OCI-LY3 (cell line): ENCODE results near the gene MTA2.

ENCODE experiments used
- H2AFZ ChIP-seq: fragments of 200-600, 300-600 bp; shearing (Covaris generic); 2 replicates; pipeline ENCODE4 v1.6.0; 2014; ENCODE audit warnings: antibody characterized with exemption, low read depth, low read length
- H3K27ac ChIP-seq: fragments of 200-600, 300-600 bp; sonication (generic); 2 replicates; pipeline ENCODE4 v1.5.1; 2014; ENCODE audit warnings: mild to moderate bottlenecking, low read length, moderate library complexity, mixed read lengths
- H3K27me3 ChIP-seq: fragments of 200-600, 300-600 bp; sonication (generic); 2 replicates; pipeline ENCODE4 v1.6.1; 2014; ENCODE audit warnings: low read depth, low read length, mixed read lengths
- H3K36me3 ChIP-seq: fragments of 200-600, 300-600 bp; sonication (generic); replicated peaks from 2 replicates; pipeline ENCODE3; 2014; ENCODE audit warnings: low read depth, low read length, mixed read lengths
- H3K4me1 ChIP-seq: fragments of 300-600, 200-600 bp; sonication (generic); 2 replicates; pipeline ENCODE4 v1.6.1; 2014; ENCODE audit warnings: low read length, mixed read lengths
- H3K4me2 ChIP-seq: fragments of 200-600, 300-600 bp; sonication (generic); 2 replicates; pipeline ENCODE4 v1.6.1; 2014; ENCODE audit warnings: low read length, mixed read lengths
- H3K4me3 ChIP-seq: fragments of 300-600, 200-600 bp; sonication (generic); 2 replicates; pipeline ENCODE4 v1.5.1; 2014; ENCODE audit warnings: antibody characterized with exemption, mild to moderate bottlenecking, low read length, moderate library complexity
- H3K79me2 ChIP-seq: fragments of 300-600, 200-600 bp; shearing (Covaris generic); 2 replicates; pipeline ENCODE4 v1.6.1; 2014; ENCODE audit warnings: mild to moderate bottlenecking, low read length, mixed read lengths
- H3K9ac ChIP-seq: fragments of 300-600, 200-600 bp; shearing (Covaris generic); 2 replicates; pipeline ENCODE4 v1.6.0; 2014; ENCODE audit warnings: mild to moderate bottlenecking, low read length, moderate library complexity
- H3K9me3 ChIP-seq: fragments of 200-600, 300-600 bp; shearing (Covaris generic); 2 replicates; pipeline ENCODE4 v1.6.1; 2014; ENCODE audit warnings: low read length, mixed read lengths; ENCODE audit not compliant: insufficient read depth
- H4K20me1 ChIP-seq: fragments of 200-600, 300-600 bp; sonication (generic); 2 replicates; pipeline ENCODE4 v1.6.1; 2016; ENCODE audit warnings: low read length, mixed read lengths; ENCODE audit not compliant: insufficient read depth
- EZH2phosphoT487 ChIP-seq: fragments of 200-600 bp; shearing (Covaris generic); IDR thresholded peaks from 2 replicates; pipeline ENCODE4 v1.6.1; 2018; ENCODE audit warnings: antibody characterized with exemption, mixed run types, low read depth
- TF ChIP-seq, protein P1 (sequence below): fragments of 200-600, 300-600 bp; sonication (generic); IDR thresholded peaks from 2 replicates; pipeline ENCODE4 v1.5.1; 2014; ENCODE audit warnings: antibody characterized with exemption, low read length, low read depth

MTA2 gene

DNA sequence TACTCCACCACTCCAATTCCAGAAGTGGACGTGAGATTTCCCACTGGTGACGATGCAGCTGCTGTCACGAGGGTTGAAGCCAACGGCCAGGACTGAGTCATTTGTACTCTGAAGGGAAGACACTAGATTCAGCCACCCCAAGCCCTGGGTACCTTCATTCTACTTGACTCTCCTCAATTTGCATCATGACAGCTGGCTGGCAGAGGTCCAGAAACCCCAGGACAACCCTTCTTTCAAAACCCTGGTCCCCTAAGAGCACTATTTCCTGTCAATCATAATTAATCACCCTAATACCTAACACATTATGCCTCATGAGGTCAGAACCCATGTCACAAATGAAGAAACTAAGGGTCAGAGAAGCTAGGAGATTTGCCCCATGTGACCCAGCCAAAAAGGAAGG is 6.0 kb upstream of the MTA2 start:
- no peaks in the 10 kb centered on the region for H4K20me1 ChIP-seq
- H3K4me2 ChIP-seq = no peak overlapping the region
- H3K27ac ChIP-seq = no peak overlapping the region
- H2AFZ ChIP-seq = no peak overlapping the region
- no peaks in the 10 kb centered on the region for H3K9me3 ChIP-seq
- no peak overlapping the region for H3K9ac ChIP-seq
- no peak for TF ChIP-seq EZH2phosphoT487
- TF ChIP-seq, protein P1, sequence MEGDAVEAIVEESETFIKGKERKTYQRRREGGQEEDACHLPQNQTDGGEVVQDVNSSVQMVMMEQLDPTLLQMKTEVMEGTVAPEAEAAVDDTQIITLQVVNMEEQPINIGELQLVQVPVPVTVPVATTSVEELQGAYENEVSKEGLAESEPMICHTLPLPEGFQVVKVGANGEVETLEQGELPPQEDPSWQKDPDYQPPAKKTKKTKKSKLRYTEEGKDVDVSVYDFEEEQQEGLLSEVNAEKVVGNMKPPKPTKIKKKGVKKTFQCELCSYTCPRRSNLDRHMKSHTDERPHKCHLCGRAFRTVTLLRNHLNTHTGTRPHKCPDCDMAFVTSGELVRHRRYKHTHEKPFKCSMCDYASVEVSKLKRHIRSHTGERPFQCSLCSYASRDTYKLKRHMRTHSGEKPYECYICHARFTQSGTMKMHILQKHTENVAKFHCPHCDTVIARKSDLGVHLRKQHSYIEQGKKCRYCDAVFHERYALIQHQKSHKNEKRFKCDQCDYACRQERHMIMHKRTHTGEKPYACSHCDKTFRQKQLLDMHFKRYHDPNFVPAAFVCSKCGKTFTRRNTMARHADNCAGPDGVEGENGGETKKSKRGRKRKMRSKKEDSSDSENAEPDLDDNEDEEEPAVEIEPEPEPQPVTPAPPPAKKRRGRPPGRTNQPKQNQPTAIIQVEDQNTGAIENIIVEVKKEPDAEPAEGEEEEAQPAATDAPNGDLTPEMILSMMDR = no peak
- no peak overlapping the region for H3K4me3 ChIP-seq
- H3K27me3 ChIP-seq = no peaks in the 10 kb centered on the region
- peaks cover 16% of the 10 kb centered on the region for H3K79me2 ChIP-seq
- peaks cover 9% of the 10 kb centered on the region for H3K4me1 ChIP-seq
- peaks cover 22% of the 10 kb centered on the region for H3K36me3 ChIP-seq

DNA sequence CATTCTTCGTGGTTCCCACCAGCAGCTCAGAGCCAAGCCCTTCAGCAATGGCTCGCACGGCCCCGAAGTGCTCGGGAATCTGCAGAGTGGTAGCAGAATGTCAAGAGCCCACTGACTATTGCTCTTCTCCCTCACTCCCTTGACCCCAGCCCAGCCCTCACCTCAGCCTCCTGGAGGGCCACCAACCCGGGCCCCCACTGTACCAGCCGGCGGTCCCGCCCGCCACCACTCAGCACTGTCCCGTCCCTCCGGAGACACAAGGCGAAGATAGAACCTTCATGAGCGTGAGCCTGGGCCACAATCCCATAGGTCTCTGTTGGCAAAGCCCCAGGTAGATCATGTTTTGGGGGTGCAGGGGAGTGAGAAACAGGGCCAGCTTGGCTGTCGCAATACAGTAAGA is 4.2 kb upstream of the MTA2 start:
- no peaks in the 10 kb centered on the region for H4K20me1 ChIP-seq

DNA sequence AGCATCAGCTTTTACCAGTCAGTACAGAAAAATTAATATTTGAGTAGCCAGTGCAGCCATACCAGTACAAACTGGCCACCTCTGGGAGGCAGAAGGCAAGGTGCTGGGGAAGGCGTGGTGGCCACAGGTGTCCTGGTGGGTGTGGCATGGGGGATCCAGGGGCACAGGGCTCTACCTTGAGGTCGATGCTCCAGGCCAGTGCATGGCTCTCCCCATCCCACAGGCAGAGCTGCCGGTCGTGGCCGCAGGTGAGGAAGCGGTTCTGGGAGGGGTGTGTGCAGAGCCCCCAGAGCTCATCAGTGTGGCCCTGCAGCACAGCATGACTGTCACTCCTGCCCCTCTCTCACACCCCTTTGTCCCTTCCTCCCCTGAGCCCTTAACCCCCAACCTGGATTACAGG is 3.8 kb upstream of the MTA2 start:
- no peak overlapping the region for H2AFZ ChIP-seq
- no peak overlapping the region for H3K9ac ChIP-seq
- H3K27ac ChIP-seq = no peak overlapping the region
- H3K4me1 ChIP-seq = peaks cover 4% of the 10 kb centered on the region
- no peaks in the 10 kb centered on the region for H3K9me3 ChIP-seq
- no peaks in the 10 kb centered on the region for H3K27me3 ChIP-seq
- no peaks in the 10 kb centered on the region for H4K20me1 ChIP-seq
- peaks cover 13% of the 10 kb centered on the region for H3K79me2 ChIP-seq
- no peak overlapping the region for H3K4me2 ChIP-seq
- TF ChIP-seq EZH2phosphoT487 = no peak
- TF ChIP-seq, protein P1 = no peak
- H3K4me3 ChIP-seq = no peak overlapping the region
- H3K36me3 ChIP-seq = peaks cover 24% of the 10 kb centered on the region

More for the DNA sequence above, 4.2 kb upstream of the MTA2 start:
- Histone ChIP-seq H3K4me1 (peaks cover 6% of the 10 kb centered on the region), H3K27me3 (no peaks in the 10 kb centered on the region), H3K36me3 (peaks cover 27% of the 10 kb centered on the region), H3K9me3 (no peaks in the 10 kb centered on the region), H3K27ac (no peak overlapping the region), H3K4me2 (no peak overlapping the region), H3K9ac (no peak overlapping the region), H3K4me3 (no peak overlapping the region), H2AFZ (no peak overlapping the region), H3K79me2 (peaks cover 13% of the 10 kb centered on the region)
- TF ChIP-seq EZH2phosphoT487 = no peak
- TF ChIP-seq, protein P1 = no peak

DNA sequence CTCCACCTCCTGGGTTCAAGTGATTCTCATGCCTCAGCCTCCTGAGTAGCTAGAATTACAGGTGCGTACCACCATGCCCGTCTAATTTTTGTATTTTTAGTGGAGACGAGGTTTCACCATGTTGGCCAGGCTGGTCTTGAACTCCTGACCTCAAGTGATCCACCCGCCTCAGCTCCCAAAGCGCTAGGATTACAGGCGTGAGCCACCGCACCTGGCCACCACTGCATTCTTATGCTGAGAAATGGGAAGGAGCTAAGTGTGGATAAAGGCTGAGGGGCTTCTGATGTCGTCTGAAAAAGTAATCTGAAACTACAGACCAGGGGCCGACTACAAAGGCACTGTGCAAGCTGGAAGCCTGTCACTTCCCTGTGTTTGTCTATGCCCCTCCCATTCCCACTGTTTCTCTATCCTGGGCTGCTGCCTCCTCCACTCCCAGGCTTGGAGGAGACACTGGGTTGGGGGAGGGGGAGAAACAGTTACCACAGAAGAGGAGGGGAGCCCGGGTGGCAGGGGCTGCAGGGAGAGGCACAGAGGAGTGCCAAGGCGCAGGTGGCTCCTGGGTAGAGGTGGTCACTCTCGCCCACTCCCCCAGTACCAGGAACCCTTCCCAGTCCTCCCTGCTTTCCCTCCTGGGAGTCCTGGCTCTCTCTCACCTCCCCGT is 2.9 kb upstream of the MTA2 start:
- H2AFZ ChIP-seq = no peak overlapping the region

More for the DNA sequence above, 2.9 kb upstream of the MTA2 start:
- Histone ChIP-seq H3K4me1 (peaks cover 12% of the 10 kb centered on the region), H3K27me3 (no peaks in the 10 kb centered on the region), H3K9ac (no peak overlapping the region), H3K4me2 (no peak overlapping the region), H4K20me1 (no peaks in the 10 kb centered on the region), H3K36me3 (peaks cover 26% of the 10 kb centered on the region), H3K27ac (no peak overlapping the region), H3K4me3 (no peak overlapping the region), H3K79me2 (peaks cover 20% of the 10 kb centered on the region), H3K9me3 (no peaks in the 10 kb centered on the region)
- TF ChIP-seq, protein P1 = no peak
- TF ChIP-seq EZH2phosphoT487 = no peak
